Osteoblast (primary cell): ENCODE measurements around the gene MTHFSD. TPM values are rescaled to one million over a fixed set of nuclear protein-coding genes. Genes with fewer than 3 reads are reported as not detected.

Experiments used
- DNase-seq: peaks from one replicate; pipeline ENCODE4 v3.0.0; 2011; ENCODE audit warnings: low spot score, mixed read lengths; ENCODE audit not compliant: insufficient read length; ENCODE audit errors: missing footprints
- H2AFZ ChIP-seq: 2 replicates; pipeline ENCODE4 v1.6.0; 2011; ENCODE audit warnings: mild to moderate bottlenecking, low read length
- H3K27ac ChIP-seq: 2 replicates; pipeline ENCODE4 v1.5.1; 2011; ENCODE audit warnings: mild to moderate bottlenecking, low read depth, low read length, moderate library complexity
- H3K27me3 ChIP-seq: 2 replicates; pipeline ENCODE4 v1.6.0; 2012; ENCODE audit warnings: mild to moderate bottlenecking, control low read depth, inconsistent platforms, low read length, moderate library complexity; ENCODE audit not compliant: insufficient read depth
- H3K36me3 ChIP-seq: 2 replicates; pipeline ENCODE4 v1.5.1; 2011; ENCODE audit warnings: mild to moderate bottlenecking, low read length, control low read depth, moderate library complexity; ENCODE audit not compliant: insufficient read depth
- H3K4me1 ChIP-seq: 2 replicates; pipeline ENCODE4 v1.5.1; 2011; ENCODE audit warnings: mild to moderate bottlenecking, low read length, control low read depth, moderate library complexity; ENCODE audit not compliant: insufficient read depth
- H3K4me2 ChIP-seq: 2 replicates; pipeline ENCODE4 v1.6.0; 2011; ENCODE audit warnings: mild to moderate bottlenecking, low read length; ENCODE audit not compliant: insufficient read depth
- H3K4me3 ChIP-seq: fragments of 200-600 bp; sonication (generic); 3 replicates; pipeline ENCODE4 v1.5.1; 2012; ENCODE audit warnings: mild to moderate bottlenecking, low read length, inconsistent platforms; ENCODE audit not compliant: insufficient read depth
- H3K79me2 ChIP-seq: 2 replicates; pipeline ENCODE4 v1.6.0; 2012; ENCODE audit warnings: mild to moderate bottlenecking, low read length, control low read depth, inconsistent platforms; ENCODE audit not compliant: insufficient read depth
- H3K9me3 ChIP-seq: 2 replicates; pipeline ENCODE4 v1.5.1; 2011; ENCODE audit warnings: low read depth, low read length, control low read depth
- H4K20me1 ChIP-seq: 2 replicates; pipeline ENCODE4 v1.6.0; 2012; ENCODE audit warnings: mild to moderate bottlenecking, low read length, control low read depth; ENCODE audit not compliant: insufficient read depth
- total RNA-seq: library from RNA; depleted of rRNA; stranded (reverse); fragments of >200 nt; gene quantifications from 2 replicates; pipeline ENCODE4 v1.2.3, GENCODE V29; 2012
- TF ChIP-seq, protein P1 (sequence below): IDR thresholded peaks from 2 replicates; pipeline ENCODE4 v1.5.1; 2011; ENCODE audit warnings: mild to moderate bottlenecking, low read depth, low read length, moderate library complexity; ENCODE audit errors: extremely low read depth

Gene MTHFSD
- total RNA-seq, 1 donor, result 18.5 TPM

DNA sequence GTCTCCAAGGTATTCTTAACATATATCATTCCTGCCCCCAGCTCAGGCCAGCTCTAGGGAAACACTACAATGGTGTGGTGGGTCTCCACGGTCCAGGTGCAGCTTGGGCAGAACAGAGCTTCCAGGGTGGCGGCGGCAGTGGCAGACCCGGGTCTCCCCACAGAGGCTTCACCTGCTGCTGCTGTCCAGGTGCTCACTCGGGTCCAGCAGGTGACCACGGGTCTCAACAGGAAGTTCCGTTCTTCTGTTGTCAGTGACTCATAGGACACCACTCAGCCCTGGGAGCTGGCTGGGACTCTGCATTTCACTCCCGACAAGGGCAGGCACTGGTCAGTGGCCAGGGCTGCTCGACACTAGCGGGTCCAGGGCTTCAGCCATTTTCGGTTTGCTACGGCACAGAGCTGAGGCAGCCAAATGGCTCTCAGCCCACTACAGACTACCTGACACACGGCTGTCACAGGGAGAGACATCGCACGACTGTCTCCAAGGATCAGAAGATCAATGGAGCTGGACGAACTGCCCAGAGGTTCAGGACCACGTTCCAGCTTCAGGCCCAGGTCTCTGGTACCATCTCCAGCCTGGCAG, 16.7 kb downstream of the MTHFSD start:
- TF ChIP-seq, protein P1, sequence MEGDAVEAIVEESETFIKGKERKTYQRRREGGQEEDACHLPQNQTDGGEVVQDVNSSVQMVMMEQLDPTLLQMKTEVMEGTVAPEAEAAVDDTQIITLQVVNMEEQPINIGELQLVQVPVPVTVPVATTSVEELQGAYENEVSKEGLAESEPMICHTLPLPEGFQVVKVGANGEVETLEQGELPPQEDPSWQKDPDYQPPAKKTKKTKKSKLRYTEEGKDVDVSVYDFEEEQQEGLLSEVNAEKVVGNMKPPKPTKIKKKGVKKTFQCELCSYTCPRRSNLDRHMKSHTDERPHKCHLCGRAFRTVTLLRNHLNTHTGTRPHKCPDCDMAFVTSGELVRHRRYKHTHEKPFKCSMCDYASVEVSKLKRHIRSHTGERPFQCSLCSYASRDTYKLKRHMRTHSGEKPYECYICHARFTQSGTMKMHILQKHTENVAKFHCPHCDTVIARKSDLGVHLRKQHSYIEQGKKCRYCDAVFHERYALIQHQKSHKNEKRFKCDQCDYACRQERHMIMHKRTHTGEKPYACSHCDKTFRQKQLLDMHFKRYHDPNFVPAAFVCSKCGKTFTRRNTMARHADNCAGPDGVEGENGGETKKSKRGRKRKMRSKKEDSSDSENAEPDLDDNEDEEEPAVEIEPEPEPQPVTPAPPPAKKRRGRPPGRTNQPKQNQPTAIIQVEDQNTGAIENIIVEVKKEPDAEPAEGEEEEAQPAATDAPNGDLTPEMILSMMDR, result no peak
- H3K4me2 ChIP-seq, result no peak overlapping the region
- DNase-seq, result no peak
- peaks cover 2% of the 10 kb centered on the region for H4K20me1 ChIP-seq
- no peak overlapping the region for H3K27ac ChIP-seq
- no peak overlapping the region for H3K4me3 ChIP-seq
- no peaks in the 10 kb centered on the region for H3K4me1 ChIP-seq
- H3K36me3 ChIP-seq, result peaks cover 51% of the 10 kb centered on the region
- no peaks in the 10 kb centered on the region for H3K9me3 ChIP-seq
- no peaks in the 10 kb centered on the region for H3K79me2 ChIP-seq
- no peaks in the 10 kb centered on the region for H3K27me3 ChIP-seq
- no peak overlapping the region for H2AFZ ChIP-seq

DNA sequence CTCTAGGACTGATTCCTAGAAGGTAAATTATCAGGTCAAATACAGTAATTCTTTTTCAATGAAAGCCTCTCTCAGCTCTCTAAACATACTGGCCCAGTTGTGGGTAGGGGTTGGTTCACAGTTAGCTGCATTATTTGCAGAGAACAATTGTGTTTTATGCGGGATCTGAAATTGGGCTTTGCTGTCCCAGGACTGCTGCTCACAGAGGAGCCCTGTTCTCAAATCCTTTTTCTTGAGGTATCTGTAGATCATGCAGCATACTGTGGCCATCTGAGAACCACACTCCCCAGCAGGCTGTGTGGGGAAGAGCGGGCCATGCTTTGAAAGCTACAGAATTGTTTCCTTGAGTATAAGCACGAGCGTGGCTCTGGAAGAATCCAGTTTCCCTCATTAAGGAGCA, 17.5 kb downstream of the MTHFSD start:
- Histone ChIP-seq H3K79me2 (no peaks in the 10 kb centered on the region), H2AFZ (no peak overlapping the region), H4K20me1 (no peaks in the 10 kb centered on the region), H3K9me3 (no peaks in the 10 kb centered on the region), H3K4me3 (no peak overlapping the region), H3K4me1 (no peaks in the 10 kb centered on the region), H3K27me3 (no peaks in the 10 kb centered on the region), H3K27ac (no peak overlapping the region), H3K4me2 (no peak overlapping the region), H3K36me3 (peaks cover 47% of the 10 kb centered on the region)
- TF ChIP-seq, protein P1, result no peak
- peak; percentile 32 for DNase-seq

DNA sequence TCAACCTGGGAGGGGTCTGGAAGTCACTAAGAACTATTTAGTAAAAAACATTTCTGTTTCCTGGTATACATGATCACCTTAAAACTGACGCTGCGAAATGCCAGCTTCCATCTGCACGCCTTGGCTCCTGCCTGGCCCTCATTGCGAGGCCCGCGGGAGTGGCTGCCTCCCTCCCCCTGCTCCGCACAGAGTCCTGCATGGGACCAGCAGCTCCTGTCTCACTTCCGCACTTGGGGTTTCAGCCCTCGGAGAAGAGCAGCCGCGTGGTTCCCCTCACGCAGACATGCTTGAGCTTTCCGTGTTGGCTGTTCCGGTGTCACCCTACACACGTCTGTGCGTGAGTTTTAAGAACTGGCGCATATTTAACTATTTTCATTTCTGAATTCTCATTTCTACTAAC, 18.4 kb downstream of the MTHFSD start:
- H3K4me3 ChIP-seq, result no peak overlapping the region
- no peaks in the 10 kb centered on the region for H3K27me3 ChIP-seq
- TF ChIP-seq, protein P1, result no peak

DNA sequence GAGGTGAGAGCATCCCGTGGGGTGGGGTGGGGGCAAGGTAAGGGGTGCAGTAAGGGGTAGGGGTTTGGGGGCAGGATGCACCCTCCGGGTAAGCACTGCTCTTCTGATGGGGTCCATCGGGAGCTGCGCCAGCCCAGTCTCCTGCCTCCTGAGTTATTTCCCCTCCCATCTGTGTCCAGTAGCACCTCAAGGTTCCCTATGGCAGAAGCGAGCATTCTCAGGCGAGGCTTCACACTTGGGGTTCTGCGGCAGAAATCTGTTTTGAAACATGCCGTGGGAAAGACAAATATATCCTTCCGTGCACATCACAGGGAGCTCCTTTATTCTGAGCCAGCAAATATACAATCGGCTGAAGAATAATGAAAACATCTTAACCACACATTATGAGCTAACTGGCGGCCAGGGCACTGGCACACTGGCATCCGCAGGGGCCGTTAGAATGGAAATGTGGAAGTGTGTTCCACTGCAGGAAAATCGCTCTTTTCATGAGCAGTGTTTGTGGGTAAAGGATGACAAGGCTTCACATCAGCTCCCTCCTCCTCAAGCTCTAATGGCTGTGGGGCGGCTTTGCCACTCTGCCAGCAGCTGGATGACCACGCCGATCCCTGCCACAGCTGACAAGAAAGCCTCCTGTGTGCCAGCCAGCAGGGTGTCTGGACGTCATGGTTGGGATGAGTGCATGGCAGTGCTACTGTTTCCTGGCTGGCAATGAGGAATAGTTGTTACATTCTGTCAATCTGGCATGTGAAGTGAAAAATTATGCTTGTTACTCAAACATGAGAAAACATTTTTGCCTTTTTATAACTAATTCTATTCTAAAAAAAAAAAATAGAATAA, 20.0 kb downstream of the MTHFSD start:
- TF ChIP-seq, protein P1, result no peak
- H3K27me3 ChIP-seq, result no peaks in the 10 kb centered on the region
- peaks cover 32% of the 10 kb centered on the region for H3K36me3 ChIP-seq
- no peak overlapping the region for H3K27ac ChIP-seq
- no peak overlapping the region for H3K4me2 ChIP-seq
- no peak overlapping the region for H3K4me3 ChIP-seq
- DNase-seq, result peak; percentile 38
- no peaks in the 10 kb centered on the region for H3K4me1 ChIP-seq
- no peak overlapping the region for H2AFZ ChIP-seq
- no peaks in the 10 kb centered on the region for H3K79me2 ChIP-seq
- H3K9me3 ChIP-seq, result no peaks in the 10 kb centered on the region
- H4K20me1 ChIP-seq, result peaks cover 2% of the 10 kb centered on the region

More for the DNA sequence above, 18.4 kb downstream of the MTHFSD start:
- Histone ChIP-seq H3K79me2 (no peaks in the 10 kb centered on the region), H4K20me1 (no peaks in the 10 kb centered on the region), H3K27ac (no peak overlapping the region), H3K4me1 (no peaks in the 10 kb centered on the region), H3K4me2 (no peak overlapping the region), H3K36me3 (peaks cover 46% of the 10 kb centered on the region), H3K9me3 (no peaks in the 10 kb centered on the region), H2AFZ (no peak overlapping the region)
- DNase-seq, result no peak
